Measurements from ENCODE around the gene ADGRG6.
A peak's percentile ranks its signal among the peaks of the same experiment; 100 is the strongest.

The ADGRG6 gene

DNA sequence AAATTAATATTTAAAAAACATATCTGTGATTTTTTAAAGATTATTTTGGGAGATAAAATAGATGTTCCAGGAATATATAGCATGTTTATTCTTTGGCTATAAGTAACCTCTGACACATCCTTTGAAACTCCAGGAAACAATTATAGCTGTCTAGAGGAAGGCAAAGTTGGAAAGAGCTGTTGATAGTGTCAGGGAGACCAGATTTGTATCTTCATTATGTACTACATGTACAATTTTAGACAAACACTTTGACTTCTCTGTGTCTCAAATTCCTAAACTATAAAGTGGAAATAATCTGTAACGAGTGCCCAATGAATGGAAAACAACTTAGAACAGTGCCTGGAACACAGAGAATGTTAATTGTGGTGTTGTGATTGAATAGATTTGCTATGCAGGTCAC lies 25.6 kb upstream of the ADGRG6 start:
- no peak overlapping the region for H3K18ac ChIP-seq (ENCODE audit: low read length)
- no peak overlapping the region for H3K27ac ChIP-seq (ENCODE audit: low read depth, low read length)
- H2BK12ac ChIP-seq (ENCODE audit: low read length) = no peak overlapping the region
- no peak overlapping the region for H4K12ac ChIP-seq (ENCODE audit: low read depth, low read length)
- no peak overlapping the region for H3K14ac ChIP-seq (ENCODE audit: low read length)
- WGBS (ENCODE audit: extremely low coverage, insufficient coverage, insufficient read length) = no CpG with 5 or more reads among the region's 1 CpG
- no peak overlapping the region for H3K4me2 ChIP-seq (ENCODE audit: low read length)
- H4K8ac ChIP-seq (ENCODE audit: low read depth, low read length) = no peak overlapping the region
- no peaks in the 10 kb centered on the region for H3K36me3 ChIP-seq (ENCODE audit: control insufficient read depth in 1 of 2, insufficient read depth in 2 of 2, low read length in 2 of 2)
- H3K9me3 ChIP-seq (ENCODE audit: insufficient read depth, low read depth, low read length) = no peaks in the 10 kb centered on the region
- peak; percentile 20 to 75 for DNase-seq
- no peak overlapping the region for H3K4me3 ChIP-seq (ENCODE audit: low read depth, low read length)
- peaks cover 0 to 8% of the 10 kb centered on the region in 2 experiments for H3K4me1 ChIP-seq (ENCODE audit: control insufficient read depth in 1 of 2, insufficient read depth in 2 of 2, low read length in 2 of 2)
- H3K79me1 ChIP-seq (ENCODE audit: low read length) = peaks cover 25% of the 10 kb centered on the region
- H4K91ac ChIP-seq (ENCODE audit: low read depth, low read length) = no peak overlapping the region
- H2BK120ac ChIP-seq (ENCODE audit: insufficient read depth, low read length, poor library complexity) = no peak overlapping the region
- no peak overlapping the region for H3K4ac ChIP-seq (ENCODE audit: low read depth, low read length)
- H3K23ac ChIP-seq (ENCODE audit: low read length) = no peak overlapping the region
- no peak overlapping the region for H2AK5ac ChIP-seq (ENCODE audit: low read length)
- H2BK5ac ChIP-seq (ENCODE audit: low read depth, low read length, poor library complexity) = no peak overlapping the region
- no peaks in the 10 kb centered on the region for H3K79me2 ChIP-seq (ENCODE audit: control insufficient read depth, insufficient read depth, low read length, poor library complexity)
- no peak overlapping the region for H3K9ac ChIP-seq (ENCODE audit: low read length)
- no peaks in the 10 kb centered on the region for H3K27me3 ChIP-seq (ENCODE audit: insufficient read depth, low read length)
- H2AFZ ChIP-seq (ENCODE audit: insufficient read depth, low read length, poor library complexity) = no peak overlapping the region

DNA sequence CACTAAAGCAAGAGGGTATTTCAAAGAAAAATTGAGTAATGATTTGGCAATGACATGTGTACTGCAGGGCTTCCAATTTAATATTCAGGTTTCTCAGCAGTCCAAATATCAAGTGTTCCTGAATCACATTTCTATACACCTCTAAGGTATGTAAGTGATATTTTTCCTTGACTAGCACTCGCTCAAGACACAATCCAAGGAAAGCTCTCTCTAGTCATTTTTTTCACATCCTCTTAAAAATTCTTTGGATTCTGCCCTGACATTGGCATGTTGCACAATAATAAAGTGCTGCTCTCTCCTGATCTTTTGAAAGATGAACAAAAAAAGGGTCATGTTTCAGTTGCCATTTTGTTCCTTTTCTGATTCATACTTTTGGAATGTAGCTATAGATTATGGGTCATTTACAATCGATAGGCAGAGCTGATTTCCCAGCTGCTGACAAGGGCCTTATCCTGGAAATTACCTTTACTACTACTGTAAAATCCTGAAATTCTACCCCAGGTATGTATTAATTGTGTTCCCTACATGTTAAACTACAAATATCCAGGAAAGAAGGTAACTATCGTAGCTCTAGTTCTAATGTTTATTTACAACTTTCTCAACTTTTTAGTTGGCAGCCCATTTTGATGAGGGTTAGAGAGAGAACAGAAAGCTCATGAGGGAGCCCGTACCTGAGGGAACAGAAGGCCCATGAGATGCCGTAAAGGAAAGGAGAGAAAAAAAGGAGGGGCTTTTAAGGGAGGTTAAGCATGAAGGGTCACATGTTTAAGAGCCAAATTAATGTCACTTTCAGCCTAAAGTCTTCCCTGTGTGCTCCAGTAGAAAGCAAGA lies 22.2 kb upstream of the ADGRG6 start:
- Histone ChIP-seq H2AK5ac (ENCODE audit: low read length) (no peak overlapping the region), H3K9me3 (ENCODE audit: insufficient read depth, low read depth, low read length) (no peaks in the 10 kb centered on the region), H3K4me1 (ENCODE audit: control insufficient read depth in 1 of 2, insufficient read depth in 2 of 2, low read length in 2 of 2) (peaks cover 0 to 8% of the 10 kb centered on the region in 2 experiments), H3K4me3 (ENCODE audit: low read depth, low read length) (no peak overlapping the region), H3K23ac (ENCODE audit: low read length) (no peak overlapping the region), H3K9ac (ENCODE audit: low read length) (no peak overlapping the region), H3K79me2 (ENCODE audit: control insufficient read depth, insufficient read depth, low read length, poor library complexity) (no peaks in the 10 kb centered on the region), H3K18ac (ENCODE audit: low read length) (no peak overlapping the region), H3K14ac (ENCODE audit: low read length) (peak overlapping the region; percentile 57), H4K8ac (ENCODE audit: low read depth, low read length) (peak overlapping the region; percentile 40), H3K4me2 (ENCODE audit: low read length) (no peak overlapping the region), H2BK12ac (ENCODE audit: low read length) (peak overlapping the region; percentile 83), H3K27ac (ENCODE audit: low read depth, low read length) (peak overlapping the region; percentile 80), H3K36me3 (ENCODE audit: control insufficient read depth in 1 of 2, insufficient read depth in 2 of 2, low read length in 2 of 2) (no peaks in the 10 kb centered on the region), H2AFZ (ENCODE audit: insufficient read depth, low read length, poor library complexity) (no peak overlapping the region), H2BK120ac (ENCODE audit: insufficient read depth, low read length, poor library complexity) (peak overlapping the region; percentile 96), H3K79me1 (ENCODE audit: low read length) (peaks cover 24% of the 10 kb centered on the region), H4K12ac (ENCODE audit: low read depth, low read length) (no peak overlapping the region), H2BK5ac (ENCODE audit: low read depth, low read length, poor library complexity) (peak overlapping the region; percentile 92), H4K91ac (ENCODE audit: low read depth, low read length) (peak overlapping the region; percentile 84), H3K4ac (ENCODE audit: low read depth, low read length) (no peak overlapping the region), H3K27me3 (ENCODE audit: insufficient read depth, low read length) (no peaks in the 10 kb centered on the region)
- no CpG with 5 or more reads among the region's 5 CpGs for WGBS (ENCODE audit: extremely low coverage, insufficient coverage, insufficient read length)
- peak; percentile 54 to 94 for DNase-seq

DNA sequence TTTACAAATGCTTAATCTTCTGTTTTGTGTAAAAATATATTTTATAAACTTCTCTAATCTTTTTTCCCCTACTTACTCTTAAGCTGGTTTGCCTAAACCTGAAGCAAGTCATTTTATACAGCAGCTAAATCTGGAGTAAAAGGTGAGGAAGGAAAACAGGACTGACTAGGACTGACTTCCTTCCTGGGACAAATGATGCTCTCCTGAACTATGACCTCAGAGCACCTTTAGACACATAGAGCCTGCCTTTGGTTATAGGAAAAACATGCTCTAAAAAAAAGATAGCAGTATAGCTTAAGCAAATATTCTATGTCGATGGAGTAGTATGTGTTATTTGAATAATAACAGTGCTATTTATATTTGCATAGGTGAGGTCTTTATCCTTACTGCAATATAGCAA lies 21.5 kb upstream of the ADGRG6 start:
- H3K27me3 ChIP-seq (ENCODE audit: insufficient read depth, low read length) = no peaks in the 10 kb centered on the region
- peaks cover 0 to 5% of the 10 kb centered on the region in 2 experiments for H3K4me1 ChIP-seq (ENCODE audit: control insufficient read depth in 1 of 2, insufficient read depth in 2 of 2, low read length in 2 of 2)
- no peak for DNase-seq
- H2BK12ac ChIP-seq (ENCODE audit: low read length) = no peak overlapping the region
- no peak overlapping the region for H2BK5ac ChIP-seq (ENCODE audit: low read depth, low read length, poor library complexity)
- no peak overlapping the region for H3K4me2 ChIP-seq (ENCODE audit: low read length)
- peak overlapping the region; percentile 80 for H3K27ac ChIP-seq (ENCODE audit: low read depth, low read length)
- no peak overlapping the region for H3K18ac ChIP-seq (ENCODE audit: low read length)
- no peak overlapping the region for H3K23ac ChIP-seq (ENCODE audit: low read length)
- WGBS (ENCODE audit: extremely low coverage, insufficient coverage, insufficient read length) = no CpG with 5 or more reads among the region's 1 CpG
- H3K9ac ChIP-seq (ENCODE audit: low read length) = no peak overlapping the region
- no peak overlapping the region for H4K8ac ChIP-seq (ENCODE audit: low read depth, low read length)
- no peak overlapping the region for H3K4me3 ChIP-seq (ENCODE audit: low read depth, low read length)
- H3K36me3 ChIP-seq (ENCODE audit: control insufficient read depth in 1 of 2, insufficient read depth in 2 of 2, low read length in 2 of 2) = no peaks in the 10 kb centered on the region
- H4K91ac ChIP-seq (ENCODE audit: low read depth, low read length) = no peak overlapping the region
- H3K79me1 ChIP-seq (ENCODE audit: low read length) = peaks cover 22% of the 10 kb centered on the region
- H3K79me2 ChIP-seq (ENCODE audit: control insufficient read depth, insufficient read depth, low read length, poor library complexity) = no peaks in the 10 kb centered on the region
- no peak overlapping the region for H2AFZ ChIP-seq (ENCODE audit: insufficient read depth, low read length, poor library complexity)
- no peak overlapping the region for H3K4ac ChIP-seq (ENCODE audit: low read depth, low read length)
- H3K14ac ChIP-seq (ENCODE audit: low read length) = no peak overlapping the region
- no peak overlapping the region for H2BK120ac ChIP-seq (ENCODE audit: insufficient read depth, low read length, poor library complexity)
- H2AK5ac ChIP-seq (ENCODE audit: low read length) = no peak overlapping the region
- H4K12ac ChIP-seq (ENCODE audit: low read depth, low read length) = no peak overlapping the region
- H3K9me3 ChIP-seq (ENCODE audit: insufficient read depth, low read depth, low read length) = no peaks in the 10 kb centered on the region

DNA sequence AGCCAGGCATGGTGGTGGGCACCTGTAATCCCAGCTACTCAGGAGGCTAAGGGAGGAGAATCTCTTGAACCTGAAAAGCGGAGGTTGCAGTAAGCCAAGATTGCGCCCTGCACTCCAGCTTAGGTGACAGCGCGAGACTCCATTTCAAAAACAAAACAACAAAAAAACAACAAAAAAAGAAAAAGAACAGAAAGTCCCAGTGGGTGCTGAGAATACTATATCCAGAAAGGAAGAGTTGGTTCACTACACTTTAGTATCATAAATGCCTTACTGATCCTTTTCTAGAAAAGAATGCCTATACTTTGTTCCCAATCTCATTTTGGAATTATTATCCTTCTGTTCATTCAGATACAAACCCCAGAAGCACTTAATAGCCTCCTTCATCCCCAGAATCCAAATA lies 20.9 kb upstream of the ADGRG6 start:
- Histone ChIP-seq H2AK5ac (ENCODE audit: low read length) (no peak overlapping the region), H2BK120ac (ENCODE audit: insufficient read depth, low read length, poor library complexity) (peak overlapping the region; percentile 66), H3K27ac (ENCODE audit: low read depth, low read length) (no peak overlapping the region), H4K12ac (ENCODE audit: low read depth, low read length) (no peak overlapping the region), H3K79me1 (ENCODE audit: low read length) (peaks cover 19% of the 10 kb centered on the region), H3K23ac (ENCODE audit: low read length) (no peak overlapping the region), H2BK12ac (ENCODE audit: low read length) (peak overlapping the region; percentile 71), H2BK5ac (ENCODE audit: low read depth, low read length, poor library complexity) (no peak overlapping the region), H3K4ac (ENCODE audit: low read depth, low read length) (no peak overlapping the region), H3K14ac (ENCODE audit: low read length) (peak overlapping the region; percentile 37), H3K9me3 (ENCODE audit: insufficient read depth, low read depth, low read length) (no peaks in the 10 kb centered on the region), H3K18ac (ENCODE audit: low read length) (no peak overlapping the region), H4K91ac (ENCODE audit: low read depth, low read length) (no peak overlapping the region), H3K27me3 (ENCODE audit: insufficient read depth, low read length) (no peaks in the 10 kb centered on the region), H3K79me2 (ENCODE audit: control insufficient read depth, insufficient read depth, low read length, poor library complexity) (no peaks in the 10 kb centered on the region), H3K4me3 (ENCODE audit: low read depth, low read length) (no peak overlapping the region), H3K9ac (ENCODE audit: low read length) (no peak overlapping the region), H3K4me2 (ENCODE audit: low read length) (no peak overlapping the region), H4K8ac (ENCODE audit: low read depth, low read length) (peak overlapping the region; percentile 54), H2AFZ (ENCODE audit: insufficient read depth, low read length, poor library complexity) (no peak overlapping the region), H3K36me3 (ENCODE audit: control insufficient read depth in 1 of 2, insufficient read depth in 2 of 2, low read length in 2 of 2) (no peaks in the 10 kb centered on the region), H3K4me1 (ENCODE audit: control insufficient read depth in 1 of 2, insufficient read depth in 2 of 2, low read length in 2 of 2) (peaks cover 0 to under 1% of the 10 kb centered on the region in 2 experiments)
- DNase-seq = no peak
- WGBS (ENCODE audit: extremely low coverage, insufficient coverage, insufficient read length) = no CpG with 5 or more reads among the region's 4 CpGs

Data from trophoblast cell (in vitro differentiated cells and primary cell).